Measurements from ENCODE around the gene CDH4.

CDH4 gene

GRCh38 chr20:61668771-61669503 is 416.9 kb downstream of the CDH4 start:
- Histone ChIP-seq H3K27ac (ENCODE audit: low read length) (no peak overlapping the region), H3K36me3 (ENCODE audit: control insufficient read depth in 1 of 2, insufficient read depth in 2 of 2, low read length in 2 of 2) (no peaks in the 10 kb centered on the region), H3K4me1 (ENCODE audit: control insufficient read depth in 1 of 2, insufficient read depth in 2 of 2, low read length in 2 of 2) (no peaks in the 10 kb centered on the region), H3K27me3 (ENCODE audit: low read depth, low read length) (no peaks in the 10 kb centered on the region), H3K9me3 (ENCODE audit: control insufficient read depth in 1 of 2, low read length in 2 of 2) (no peaks in the 10 kb centered on the region), H3K4me3 (ENCODE audit: low read depth in 1 of 2, low read length in 2 of 2) (no peak overlapping the region)

- no peaks in the 10 kb centered on the region for H3K36me3 ChIP-seq (ENCODE audit: control insufficient read depth in 1 of 2, insufficient read depth in 2 of 2, low read length in 2 of 2)
- H3K27me3 ChIP-seq (ENCODE audit: low read depth, low read length), result no peaks in the 10 kb centered on the region
- H3K4me3 ChIP-seq (ENCODE audit: low read depth in 1 of 2, low read length in 2 of 2), result no peak overlapping the region
- no peaks in the 10 kb centered on the region for H3K9me3 ChIP-seq (ENCODE audit: control insufficient read depth in 1 of 2, low read length in 2 of 2)
- no peaks in the 10 kb centered on the region for H3K4me1 ChIP-seq (ENCODE audit: control insufficient read depth in 1 of 2, insufficient read depth in 2 of 2, low read length in 2 of 2)
- no peak overlapping the region for H3K27ac ChIP-seq (ENCODE audit: low read length)
Measured at GRCh38 chr20:61670274-61670673, 418.2 kb downstream of the CDH4 start.

- Histone ChIP-seq H3K9me3 (ENCODE audit: control insufficient read depth in 1 of 2, low read length in 2 of 2) (no peaks in the 10 kb centered on the region), H3K36me3 (ENCODE audit: control insufficient read depth in 1 of 2, insufficient read depth in 2 of 2, low read length in 2 of 2) (no peaks in the 10 kb centered on the region), H3K4me3 (ENCODE audit: low read depth in 1 of 2, low read length in 2 of 2) (no peak overlapping the region), H3K4me1 (ENCODE audit: control insufficient read depth in 1 of 2, insufficient read depth in 2 of 2, low read length in 2 of 2) (no peaks in the 10 kb centered on the region), H3K27ac (ENCODE audit: low read length) (no peak overlapping the region), H3K27me3 (ENCODE audit: low read depth, low read length) (no peaks in the 10 kb centered on the region)
Measured at GRCh38 chr20:61671559-61671958, 419.5 kb downstream of the CDH4 start.

- Histone ChIP-seq H3K36me3 (ENCODE audit: control insufficient read depth in 1 of 2, insufficient read depth in 2 of 2, low read length in 2 of 2) (no peaks in the 10 kb centered on the region), H3K4me3 (ENCODE audit: low read depth in 1 of 2, low read length in 2 of 2) (no peak overlapping the region), H3K27ac (ENCODE audit: low read length) (no peak overlapping the region), H3K27me3 (ENCODE audit: low read depth, low read length) (no peaks in the 10 kb centered on the region), H3K4me1 (ENCODE audit: control insufficient read depth in 1 of 2, insufficient read depth in 2 of 2, low read length in 2 of 2) (no peaks in the 10 kb centered on the region), H3K9me3 (ENCODE audit: control insufficient read depth in 1 of 2, low read length in 2 of 2) (no peaks in the 10 kb centered on the region)
Measured at GRCh38 chr20:61673152-61673847, 421.2 kb downstream of the CDH4 start.

- Histone ChIP-seq H3K9me3 (ENCODE audit: control insufficient read depth in 1 of 2, low read length in 2 of 2) (no peaks in the 10 kb centered on the region), H3K27me3 (ENCODE audit: low read depth, low read length) (no peaks in the 10 kb centered on the region), H3K36me3 (ENCODE audit: control insufficient read depth in 1 of 2, insufficient read depth in 2 of 2, low read length in 2 of 2) (no peaks in the 10 kb centered on the region), H3K4me1 (ENCODE audit: control insufficient read depth in 1 of 2, insufficient read depth in 2 of 2, low read length in 2 of 2) (no peaks in the 10 kb centered on the region), H3K27ac (ENCODE audit: low read length) (no peak overlapping the region), H3K4me3 (ENCODE audit: low read depth in 1 of 2, low read length in 2 of 2) (no peak overlapping the region)
Measured at GRCh38 chr20:61674121-61674520, 422.1 kb downstream of the CDH4 start.

- Histone ChIP-seq H3K27ac (ENCODE audit: low read length) (no peak overlapping the region), H3K36me3 (ENCODE audit: control insufficient read depth in 1 of 2, insufficient read depth in 2 of 2, low read length in 2 of 2) (no peaks in the 10 kb centered on the region), H3K27me3 (ENCODE audit: low read depth, low read length) (no peaks in the 10 kb centered on the region), H3K9me3 (ENCODE audit: control insufficient read depth in 1 of 2, low read length in 2 of 2) (no peaks in the 10 kb centered on the region), H3K4me3 (ENCODE audit: low read depth in 1 of 2, low read length in 2 of 2) (no peak overlapping the region), H3K4me1 (ENCODE audit: control insufficient read depth in 1 of 2, insufficient read depth in 2 of 2, low read length in 2 of 2) (no peaks in the 10 kb centered on the region)
Measured at GRCh38 chr20:61674688-61675087, 422.6 kb downstream of the CDH4 start.

- Histone ChIP-seq H3K4me3 (ENCODE audit: low read depth in 1 of 2, low read length in 2 of 2) (no peak overlapping the region), H3K27me3 (ENCODE audit: low read depth, low read length) (no peaks in the 10 kb centered on the region), H3K27ac (ENCODE audit: low read length) (no peak overlapping the region), H3K36me3 (ENCODE audit: control insufficient read depth in 1 of 2, insufficient read depth in 2 of 2, low read length in 2 of 2) (no peaks in the 10 kb centered on the region), H3K4me1 (ENCODE audit: control insufficient read depth in 1 of 2, insufficient read depth in 2 of 2, low read length in 2 of 2) (no peaks in the 10 kb centered on the region), H3K9me3 (ENCODE audit: control insufficient read depth in 1 of 2, low read length in 2 of 2) (no peaks in the 10 kb centered on the region)
Measured at GRCh38 chr20:61677928-61678327, 425.9 kb downstream of the CDH4 start.

GRCh38 chr20:61678437-61678836 is 426.4 kb downstream of the CDH4 start:
- Histone ChIP-seq H3K4me3 (ENCODE audit: low read depth in 1 of 2, low read length in 2 of 2) (no peak overlapping the region), H3K27ac (ENCODE audit: low read length) (no peak overlapping the region), H3K4me1 (ENCODE audit: control insufficient read depth in 1 of 2, insufficient read depth in 2 of 2, low read length in 2 of 2) (no peaks in the 10 kb centered on the region), H3K27me3 (ENCODE audit: low read depth, low read length) (no peaks in the 10 kb centered on the region), H3K36me3 (ENCODE audit: control insufficient read depth in 1 of 2, insufficient read depth in 2 of 2, low read length in 2 of 2) (no peaks in the 10 kb centered on the region), H3K9me3 (ENCODE audit: control insufficient read depth in 1 of 2, low read length in 2 of 2) (no peaks in the 10 kb centered on the region)

GRCh38 chr20:61679473-61679872 is 427.4 kb downstream of the CDH4 start:
- Histone ChIP-seq H3K9me3 (ENCODE audit: control insufficient read depth in 1 of 2, low read length in 2 of 2) (no peaks in the 10 kb centered on the region), H3K4me3 (ENCODE audit: low read depth in 1 of 2, low read length in 2 of 2) (no peak overlapping the region), H3K4me1 (ENCODE audit: control insufficient read depth in 1 of 2, insufficient read depth in 2 of 2, low read length in 2 of 2) (no peaks in the 10 kb centered on the region), H3K27ac (ENCODE audit: low read length) (no peak overlapping the region), H3K27me3 (ENCODE audit: low read depth, low read length) (no peaks in the 10 kb centered on the region), H3K36me3 (ENCODE audit: control insufficient read depth in 1 of 2, insufficient read depth in 2 of 2, low read length in 2 of 2) (no peaks in the 10 kb centered on the region)

GRCh38 chr20:61680096-61680495 is 428.0 kb downstream of the CDH4 start:
- no peaks in the 10 kb centered on the region for H3K9me3 ChIP-seq (ENCODE audit: control insufficient read depth in 1 of 2, low read length in 2 of 2)
- H3K36me3 ChIP-seq (ENCODE audit: control insufficient read depth in 1 of 2, insufficient read depth in 2 of 2, low read length in 2 of 2), result no peaks in the 10 kb centered on the region
- no peaks in the 10 kb centered on the region for H3K4me1 ChIP-seq (ENCODE audit: control insufficient read depth in 1 of 2, insufficient read depth in 2 of 2, low read length in 2 of 2)
- no peak overlapping the region for H3K27ac ChIP-seq (ENCODE audit: low read length)
- no peak overlapping the region for H3K4me3 ChIP-seq (ENCODE audit: low read depth in 1 of 2, low read length in 2 of 2)
- no peaks in the 10 kb centered on the region for H3K27me3 ChIP-seq (ENCODE audit: low read depth, low read length)

GRCh38 chr20:61682114-61682995 is 430.3 kb downstream of the CDH4 start:
- Histone ChIP-seq H3K27ac (ENCODE audit: low read length) (no peak overlapping the region), H3K4me3 (ENCODE audit: low read depth in 1 of 2, low read length in 2 of 2) (no peak overlapping the region), H3K9me3 (ENCODE audit: control insufficient read depth in 1 of 2, low read length in 2 of 2) (no peaks in the 10 kb centered on the region), H3K36me3 (ENCODE audit: control insufficient read depth in 1 of 2, insufficient read depth in 2 of 2, low read length in 2 of 2) (no peaks in the 10 kb centered on the region), H3K27me3 (ENCODE audit: low read depth, low read length) (no peaks in the 10 kb centered on the region), H3K4me1 (ENCODE audit: control insufficient read depth in 1 of 2, insufficient read depth in 2 of 2, low read length in 2 of 2) (no peaks in the 10 kb centered on the region)
